ENCODE results near the gene PYROXD2. TPM values are rescaled to one million over a fixed set of nuclear protein-coding genes. Genes with fewer than 3 reads are reported as not detected.

Gene PYROXD2
- total RNA-seq, 1 donor: 6.5 TPM

- no peak for DNase-seq (ENCODE audit: low read depth)
- H3K4me3 ChIP-seq (ENCODE audit: low read depth, low read length): no peak overlapping the region
- TF ChIP-seq CTCF (IDR thresholded peaks at IDR 0.05; ENCODE audit: insufficient read depth, low read length): no peak
These were observed 12.5 kb downstream of the PYROXD2 start for GRCh38 chr10:98402478-98402877.

GRCh38 chr10:98400482-98400881, 14.5 kb downstream of the PYROXD2 start:
- H3K4me3 ChIP-seq (ENCODE audit: low read depth, low read length): no peak overlapping the region
- no peak for TF ChIP-seq CTCF (IDR thresholded peaks at IDR 0.05; ENCODE audit: insufficient read depth, low read length)
- no peak for DNase-seq (ENCODE audit: low read depth)

DNA sequence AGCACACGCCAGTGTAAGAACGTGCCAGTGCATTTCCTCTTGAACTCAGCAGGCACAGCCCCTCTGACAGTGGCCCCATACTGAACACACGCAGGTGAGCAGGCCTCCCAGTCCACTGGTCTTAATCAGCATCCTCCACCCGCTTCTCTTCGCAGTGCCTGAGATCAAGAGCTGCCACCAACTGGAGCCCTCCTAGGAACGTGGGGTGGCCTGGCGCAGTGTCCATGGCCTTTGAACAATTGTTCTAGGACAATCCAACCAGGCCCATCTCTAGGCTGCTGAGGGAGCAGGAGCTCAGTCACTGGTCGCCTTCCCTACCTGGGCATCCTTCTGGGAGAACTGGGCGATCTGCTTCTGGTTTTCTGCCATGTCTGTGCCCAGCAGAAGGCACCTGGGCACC, 15.2 kb downstream of the PYROXD2 start:
- no peak for TF ChIP-seq CTCF (IDR thresholded peaks at IDR 0.05; ENCODE audit: insufficient read depth, low read length)
- H3K4me3 ChIP-seq (ENCODE audit: low read depth, low read length): no peak overlapping the region
- DNase-seq (ENCODE audit: low read depth): no peak

DNA sequence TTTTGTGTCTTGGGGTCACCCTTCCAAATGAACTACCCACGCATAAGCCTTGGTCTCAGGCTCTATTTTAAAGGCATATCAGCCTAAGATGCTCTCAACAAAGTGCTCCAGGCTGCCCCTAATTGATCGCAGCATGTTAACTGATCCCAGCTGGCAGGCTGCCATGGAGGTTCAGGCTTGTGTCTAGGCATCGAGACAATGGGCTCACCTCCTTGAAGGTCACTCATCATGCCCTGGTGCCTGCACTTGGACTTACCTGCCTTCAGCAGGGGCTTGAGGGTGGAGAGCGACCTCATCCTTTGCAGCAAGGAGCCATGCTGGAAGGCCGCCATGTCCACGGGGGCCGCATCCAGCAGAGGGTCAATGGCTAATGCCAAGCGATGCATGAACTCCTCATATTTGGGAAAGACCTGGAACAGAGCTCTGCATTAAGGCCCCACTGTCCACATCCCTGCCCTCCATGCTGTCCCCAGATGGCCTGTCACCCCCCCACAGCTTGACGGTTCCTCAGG, 17.8 kb downstream of the PYROXD2 start:
- no peak for TF ChIP-seq CTCF (IDR thresholded peaks at IDR 0.05; ENCODE audit: insufficient read depth, low read length)
- no peak for DNase-seq (ENCODE audit: low read depth)
- no peak overlapping the region for H3K4me3 ChIP-seq (ENCODE audit: low read depth, low read length)

DNA sequence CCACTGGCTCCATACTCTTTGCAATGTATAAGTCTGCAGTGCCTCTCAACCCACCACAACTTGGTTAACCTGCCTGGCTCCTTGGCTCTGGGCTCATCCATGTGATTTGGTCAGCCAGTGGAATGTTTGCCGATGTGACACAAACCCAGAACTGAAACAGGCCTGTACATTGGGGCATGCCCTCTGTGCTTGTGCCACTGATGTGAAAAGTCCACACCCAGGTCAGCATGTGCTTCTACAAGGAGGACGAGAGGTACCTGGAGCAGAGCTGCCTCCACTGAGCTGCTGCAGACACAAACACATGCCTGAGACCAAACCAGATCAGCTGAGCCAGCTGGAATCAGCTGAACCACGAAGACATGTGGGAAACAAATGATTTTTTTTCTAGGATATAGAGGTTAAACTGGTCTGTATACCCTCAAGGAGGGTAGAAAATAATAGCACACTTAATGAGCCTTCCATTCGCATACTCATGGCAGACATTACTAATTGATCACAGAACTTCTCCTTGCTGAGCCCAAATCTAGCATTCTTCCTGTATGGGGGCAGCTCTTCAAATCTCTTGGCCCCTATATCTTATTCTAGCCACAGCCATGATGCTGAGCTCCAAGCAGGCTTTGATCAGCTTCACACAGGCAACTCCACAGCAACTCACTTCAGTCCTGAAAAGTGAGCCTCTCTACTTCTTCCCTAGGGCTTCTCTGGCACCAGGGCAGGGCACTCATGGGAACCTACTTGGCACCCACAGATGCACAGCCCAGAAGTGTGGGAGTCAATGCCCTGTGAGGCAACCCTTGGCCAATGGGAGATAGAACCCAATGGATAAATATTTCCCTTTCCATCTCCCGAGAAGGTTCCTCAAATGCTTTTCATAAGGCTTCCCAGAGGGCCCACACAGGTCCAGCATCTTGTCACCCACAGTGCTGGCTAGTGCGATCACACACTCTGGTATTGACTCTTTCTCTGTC, 18.6 kb downstream of the PYROXD2 start:
- DNase-seq (ENCODE audit: low read depth): no peak
- TF ChIP-seq CTCF (IDR thresholded peaks at IDR 0.05; ENCODE audit: insufficient read depth, low read length): no peak
- H3K4me3 ChIP-seq (ENCODE audit: low read depth, low read length): no peak overlapping the region

DNA sequence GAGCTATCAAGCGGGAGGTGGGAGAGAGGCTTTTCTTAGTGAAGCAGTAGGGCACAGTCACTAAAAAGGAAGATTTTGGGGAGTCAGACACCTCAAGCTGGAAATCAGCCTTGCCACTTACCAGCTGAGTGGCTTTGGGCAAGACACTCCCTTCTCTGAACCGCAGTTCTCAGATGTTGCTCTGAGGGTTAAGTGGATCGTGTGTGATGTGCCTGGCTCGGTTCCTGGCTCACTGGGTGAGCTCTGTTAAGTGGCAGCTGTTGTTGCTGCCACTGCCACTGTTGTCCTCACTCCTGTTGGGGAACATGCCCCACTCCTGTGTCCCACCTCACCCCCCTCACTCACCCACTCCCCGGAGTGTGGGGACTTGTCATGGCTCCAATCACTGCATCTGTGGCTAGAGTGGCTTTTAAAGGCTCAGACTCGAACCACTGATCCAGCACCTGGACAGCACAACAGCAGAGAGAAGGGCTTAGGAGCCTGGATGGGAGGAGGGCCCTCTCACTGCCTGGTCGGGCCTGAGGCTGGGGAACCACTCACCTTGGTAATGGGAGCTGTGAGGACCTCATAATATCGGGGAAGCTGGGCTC, 20.0 kb downstream of the PYROXD2 start:
- no peak for DNase-seq (ENCODE audit: low read depth)
- TF ChIP-seq CTCF (IDR thresholded peaks at IDR 0.05; ENCODE audit: insufficient read depth, low read length): no peak
- no peak overlapping the region for H3K4me3 ChIP-seq (ENCODE audit: low read depth, low read length)
